ENCODE results near the gene ARHGAP5.

DNA sequence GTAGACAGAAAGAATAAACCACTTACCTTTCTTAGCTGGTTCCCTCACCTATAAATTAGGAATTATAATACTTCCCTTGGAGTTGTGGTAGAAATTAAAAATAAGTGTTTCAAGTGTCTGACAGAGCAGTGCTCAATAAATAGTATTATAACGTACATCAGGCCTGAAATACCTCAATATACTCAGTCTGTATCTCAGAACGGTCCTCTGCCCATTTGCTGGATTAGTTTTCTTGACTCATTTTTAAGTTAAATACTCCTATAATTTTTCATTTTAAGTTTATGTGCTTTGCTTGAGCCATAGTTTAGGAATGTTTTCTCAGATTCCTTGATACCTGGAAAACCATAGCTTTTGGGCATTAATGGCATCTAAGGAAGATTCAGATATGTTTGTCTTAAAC lies 22.4 kb downstream of the ARHGAP5 start:
- TF ChIP-seq, protein P1, sequence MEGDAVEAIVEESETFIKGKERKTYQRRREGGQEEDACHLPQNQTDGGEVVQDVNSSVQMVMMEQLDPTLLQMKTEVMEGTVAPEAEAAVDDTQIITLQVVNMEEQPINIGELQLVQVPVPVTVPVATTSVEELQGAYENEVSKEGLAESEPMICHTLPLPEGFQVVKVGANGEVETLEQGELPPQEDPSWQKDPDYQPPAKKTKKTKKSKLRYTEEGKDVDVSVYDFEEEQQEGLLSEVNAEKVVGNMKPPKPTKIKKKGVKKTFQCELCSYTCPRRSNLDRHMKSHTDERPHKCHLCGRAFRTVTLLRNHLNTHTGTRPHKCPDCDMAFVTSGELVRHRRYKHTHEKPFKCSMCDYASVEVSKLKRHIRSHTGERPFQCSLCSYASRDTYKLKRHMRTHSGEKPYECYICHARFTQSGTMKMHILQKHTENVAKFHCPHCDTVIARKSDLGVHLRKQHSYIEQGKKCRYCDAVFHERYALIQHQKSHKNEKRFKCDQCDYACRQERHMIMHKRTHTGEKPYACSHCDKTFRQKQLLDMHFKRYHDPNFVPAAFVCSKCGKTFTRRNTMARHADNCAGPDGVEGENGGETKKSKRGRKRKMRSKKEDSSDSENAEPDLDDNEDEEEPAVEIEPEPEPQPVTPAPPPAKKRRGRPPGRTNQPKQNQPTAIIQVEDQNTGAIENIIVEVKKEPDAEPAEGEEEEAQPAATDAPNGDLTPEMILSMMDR (IDR thresholded peaks at IDR 0.05), result no peak
- no peak for TF ChIP-seq POLR2A (IDR thresholded peaks at IDR 0.05)
